Parathyroid adenoma (tissue), 2 donors: Measurements from ENCODE around the gene PRPH2.
A peak's percentile ranks its signal among the peaks of the same experiment; 100 is the strongest.

ENCODE experiments used
- H2AFZ ChIP-seq: fragments of 300-600 bp; sonication (generic); one replicate; pipeline ENCODE4 v1.7.0; 2017; ENCODE audit warnings: antibody characterized with exemption, mild to moderate bottlenecking
- H3K27ac ChIP-seq: fragments of 300-600 bp; sonication (generic); one replicate; pipeline ENCODE4 v1.7.0; 2017
- H3K27me3 ChIP-seq: fragments of 300-600 bp; sonication (generic); one replicate; pipeline ENCODE4 v1.7.0; 2017; ENCODE audit warnings: low read length; ENCODE audit not compliant: control insufficient read depth, insufficient read depth
- H3K36me3 ChIP-seq: fragments of 300-600 bp; sonication (generic); one replicate; pipeline ENCODE4 v1.7.0; 2017; ENCODE audit warnings: low read length; ENCODE audit not compliant: control insufficient read depth, insufficient read depth
- H3K4me1 ChIP-seq: fragments of 300-600 bp; sonication (generic); one replicate; pipeline ENCODE4 v1.7.0; 2017; ENCODE audit warnings: control low read depth
- H3K4me2 ChIP-seq: fragments of 300-600 bp; sonication (generic); one replicate; pipeline ENCODE4 v1.7.0; 2017; ENCODE audit warnings: low read length
- H3K4me3 ChIP-seq: fragments of 300-600 bp; sonication (generic); one replicate; pipeline ENCODE4 v1.7.0; 2017; ENCODE audit warnings: low read depth, low read length
- H3K79me2 ChIP-seq: fragments of 300-600 bp; sonication (generic); one replicate; pipeline ENCODE4 v1.7.0; 2017; ENCODE audit warnings: control low read depth
- H3K9ac ChIP-seq: fragments of 300-600 bp; sonication (generic); one replicate; pipeline ENCODE4 v1.7.0; 2017; ENCODE audit warnings: mild to moderate bottlenecking
- H3K9me3 ChIP-seq: fragments of 300-600 bp; sonication (generic); one replicate; pipeline ENCODE4 v1.7.0; 2017; ENCODE audit warnings: low read length; ENCODE audit not compliant: control insufficient read depth
- TF ChIP-seq, protein P1 (sequence below): fragments of 300-600 bp; sonication (generic); IDR thresholded peaks from one replicate; pipeline ENCODE4 v1.7.0; 2017; ENCODE audit warnings: antibody characterized with exemption, mild to moderate bottlenecking
- donor health status: primary hyperparathyroidism.

Gene PRPH2

DNA sequence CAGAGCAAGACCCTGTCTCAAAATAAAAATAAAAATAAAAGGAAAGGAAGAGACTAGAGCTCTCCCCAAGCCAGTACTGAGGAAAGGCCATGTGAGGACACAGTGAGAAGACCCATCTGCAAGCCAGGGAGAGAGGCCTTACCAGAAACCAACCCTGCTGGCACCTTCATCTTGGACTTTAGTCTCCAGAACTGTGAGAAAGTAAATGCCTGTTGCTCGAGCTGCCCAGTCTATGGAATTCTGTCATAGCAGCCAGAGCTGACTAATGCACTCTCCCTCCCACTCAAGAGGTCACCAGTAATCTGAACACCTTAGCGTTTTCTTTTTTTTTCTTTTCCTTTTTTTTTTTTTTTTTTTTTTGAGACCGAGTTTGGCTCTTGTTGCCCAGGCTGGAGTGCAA is 7.3 kb upstream of the PRPH2 start:
- Histone ChIP-seq H3K9me3 (no peaks in the 10 kb centered on the region), H3K9ac (no peak overlapping the region), H3K27ac (no peak overlapping the region), H2AFZ (no peak overlapping the region), H3K4me3 (no peak overlapping the region), H3K79me2 (no peaks in the 10 kb centered on the region), H3K36me3 (no peaks in the 10 kb centered on the region), H3K27me3 (no peaks in the 10 kb centered on the region), H3K4me2 (no peak overlapping the region), H3K4me1 (peaks cover 15% of the 10 kb centered on the region)
- TF ChIP-seq, protein P1, sequence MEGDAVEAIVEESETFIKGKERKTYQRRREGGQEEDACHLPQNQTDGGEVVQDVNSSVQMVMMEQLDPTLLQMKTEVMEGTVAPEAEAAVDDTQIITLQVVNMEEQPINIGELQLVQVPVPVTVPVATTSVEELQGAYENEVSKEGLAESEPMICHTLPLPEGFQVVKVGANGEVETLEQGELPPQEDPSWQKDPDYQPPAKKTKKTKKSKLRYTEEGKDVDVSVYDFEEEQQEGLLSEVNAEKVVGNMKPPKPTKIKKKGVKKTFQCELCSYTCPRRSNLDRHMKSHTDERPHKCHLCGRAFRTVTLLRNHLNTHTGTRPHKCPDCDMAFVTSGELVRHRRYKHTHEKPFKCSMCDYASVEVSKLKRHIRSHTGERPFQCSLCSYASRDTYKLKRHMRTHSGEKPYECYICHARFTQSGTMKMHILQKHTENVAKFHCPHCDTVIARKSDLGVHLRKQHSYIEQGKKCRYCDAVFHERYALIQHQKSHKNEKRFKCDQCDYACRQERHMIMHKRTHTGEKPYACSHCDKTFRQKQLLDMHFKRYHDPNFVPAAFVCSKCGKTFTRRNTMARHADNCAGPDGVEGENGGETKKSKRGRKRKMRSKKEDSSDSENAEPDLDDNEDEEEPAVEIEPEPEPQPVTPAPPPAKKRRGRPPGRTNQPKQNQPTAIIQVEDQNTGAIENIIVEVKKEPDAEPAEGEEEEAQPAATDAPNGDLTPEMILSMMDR: no peak

DNA sequence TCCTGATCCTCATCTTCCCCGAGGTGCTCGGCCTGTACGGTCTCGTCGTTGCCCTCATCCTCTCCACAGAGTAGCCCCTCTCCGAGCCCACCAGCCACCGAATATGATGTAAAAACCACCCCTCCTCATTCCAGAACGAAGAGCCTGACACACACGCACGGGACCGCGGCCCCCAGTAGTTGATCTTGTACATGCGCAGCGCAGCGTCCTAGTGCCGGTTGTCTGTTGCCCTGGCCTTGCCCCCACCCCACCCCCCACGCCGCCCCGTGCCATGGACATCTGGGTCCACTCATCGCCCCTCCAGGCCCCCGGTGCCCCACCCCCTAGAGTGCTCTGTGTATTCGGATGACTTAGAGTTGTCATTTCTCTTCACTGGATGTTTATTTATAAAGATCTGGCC is 5.2 kb upstream of the PRPH2 start:
- Histone ChIP-seq H3K9ac (no peak overlapping the region), H3K36me3 (no peaks in the 10 kb centered on the region), H3K4me3 (no peak overlapping the region), H3K27ac (no peak overlapping the region), H3K27me3 (no peaks in the 10 kb centered on the region), H2AFZ (peak overlapping the region; percentile 72), H3K79me2 (no peaks in the 10 kb centered on the region), H3K9me3 (no peaks in the 10 kb centered on the region), H3K4me2 (no peak overlapping the region), H3K4me1 (peaks cover 15% of the 10 kb centered on the region)
- TF ChIP-seq, protein P1: no peak

DNA sequence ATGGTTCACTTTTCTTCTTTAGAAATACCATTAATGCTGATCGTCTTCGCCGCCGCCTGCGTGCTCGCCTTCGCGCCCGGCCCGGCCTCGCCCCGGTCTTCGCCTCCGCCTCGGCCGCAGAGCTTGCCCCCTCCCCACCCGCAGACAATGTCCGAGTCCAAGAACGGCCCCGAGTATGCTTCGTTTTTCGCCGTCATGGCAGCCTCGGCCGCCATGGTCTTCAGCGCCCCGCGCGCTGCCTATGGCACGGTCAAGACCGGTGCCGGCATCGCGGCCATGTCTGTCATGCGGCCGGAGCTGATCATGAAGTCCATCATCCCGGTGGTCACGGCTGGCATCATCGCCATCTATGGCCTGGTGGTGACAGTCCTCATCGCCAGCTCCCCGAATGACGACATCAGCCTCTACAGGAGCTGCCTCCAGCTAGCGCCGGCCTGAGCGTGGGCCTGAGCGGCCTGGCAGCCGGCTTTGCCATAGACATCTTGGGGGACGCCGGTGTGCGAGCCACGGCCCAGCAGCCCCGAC is 4.8 kb upstream of the PRPH2 start:
- H3K9me3 ChIP-seq: no peaks in the 10 kb centered on the region
- H3K79me2 ChIP-seq: no peaks in the 10 kb centered on the region
- no peaks in the 10 kb centered on the region for H3K36me3 ChIP-seq
- H3K27ac ChIP-seq: peak overlapping the region; percentile 66
- peaks cover 15% of the 10 kb centered on the region for H3K4me1 ChIP-seq
- peak overlapping the region; percentile 52 for H3K4me2 ChIP-seq
- no peak overlapping the region for H3K9ac ChIP-seq
- TF ChIP-seq, protein P1: no peak
- peak overlapping the region; percentile 72 for H2AFZ ChIP-seq
- peak overlapping the region; percentile 46 for H3K4me3 ChIP-seq
- no peaks in the 10 kb centered on the region for H3K27me3 ChIP-seq

DNA sequence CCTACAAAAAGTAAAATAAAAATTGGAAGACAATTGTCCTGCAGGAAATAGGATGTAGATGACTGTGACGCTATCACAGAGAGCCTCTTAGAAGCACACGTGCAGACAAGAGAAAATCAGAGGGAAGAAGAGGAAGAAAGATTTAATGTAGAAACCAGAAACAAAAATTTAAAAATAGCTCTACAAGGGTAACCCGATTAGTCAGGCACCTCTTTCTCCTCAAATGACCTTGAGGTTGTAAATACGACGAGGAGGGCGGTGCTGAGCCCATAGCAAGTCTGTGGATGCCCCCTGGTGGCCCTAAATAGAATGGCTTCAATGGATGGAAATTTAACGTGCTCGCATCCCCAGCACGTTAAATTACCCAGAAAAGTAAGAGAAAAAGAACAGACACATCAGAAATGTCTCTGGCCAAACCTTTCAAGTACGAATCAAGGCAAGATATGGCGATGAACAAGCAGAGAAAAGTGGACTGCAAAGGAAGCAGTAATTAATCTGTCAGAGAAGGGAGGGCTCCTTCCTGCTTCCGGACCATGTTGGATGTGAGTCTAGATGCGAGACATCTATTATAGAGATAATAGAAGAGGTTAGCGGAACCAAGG is 4.2 kb upstream of the PRPH2 start:
- Histone ChIP-seq H3K4me2 (peak overlapping the region; percentile 52), H3K27me3 (no peaks in the 10 kb centered on the region), H3K4me1 (peaks cover 15% of the 10 kb centered on the region), H3K36me3 (no peaks in the 10 kb centered on the region), H3K27ac (peak overlapping the region; percentile 66), H3K9me3 (no peaks in the 10 kb centered on the region), H2AFZ (peak overlapping the region; percentile 72), H3K9ac (no peak overlapping the region), H3K4me3 (peak overlapping the region; percentile 46), H3K79me2 (no peaks in the 10 kb centered on the region)
- TF ChIP-seq, protein P1: peak; percentile 98

DNA sequence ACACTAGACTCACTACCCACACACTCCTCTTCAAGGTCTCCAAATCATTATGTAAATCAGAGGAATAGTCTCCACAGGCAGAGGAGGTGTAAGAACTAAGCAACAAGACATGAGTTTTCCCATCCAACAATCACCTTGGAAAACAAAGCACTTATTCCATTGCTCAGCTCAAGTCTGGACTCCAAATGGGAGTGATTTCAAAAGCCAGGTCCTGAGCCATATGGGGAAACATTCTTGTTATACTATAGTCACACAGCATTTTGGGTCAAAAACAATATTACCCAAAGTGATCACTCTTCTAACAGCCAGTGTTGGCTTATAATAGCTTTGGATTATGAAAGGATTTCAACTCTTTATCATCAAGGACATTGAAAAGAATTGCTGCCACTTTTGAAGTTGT is 3.6 kb upstream of the PRPH2 start:
- TF ChIP-seq, protein P1: no peak
- no peaks in the 10 kb centered on the region for H3K9me3 ChIP-seq
- H3K4me2 ChIP-seq: peak overlapping the region; percentile 52
- no peaks in the 10 kb centered on the region for H3K79me2 ChIP-seq
- peak overlapping the region; percentile 72 for H2AFZ ChIP-seq
- H3K4me1 ChIP-seq: peaks cover 15% of the 10 kb centered on the region
- peak overlapping the region; percentile 66 for H3K27ac ChIP-seq
- H3K27me3 ChIP-seq: no peaks in the 10 kb centered on the region
- H3K4me3 ChIP-seq: peak overlapping the region; percentile 46
- no peaks in the 10 kb centered on the region for H3K36me3 ChIP-seq
- H3K9ac ChIP-seq: no peak overlapping the region
